GM12892 (cell line): ENCODE data around the gene IGFBP5.

Experiments used
- POLR2A ChIP-seq: IDR thresholded peaks from 2 replicates; pipeline ENCODE4 v1.6.1; 2011; ENCODE audit warnings: low read depth, low read length, control low read depth
- POLR2AphosphoS5 ChIP-seq: IDR thresholded peaks from 2 replicates; pipeline ENCODE4 v1.6.1; 2011; ENCODE audit warnings: low read depth, low read length, control low read depth
- TAF1 ChIP-seq: IDR thresholded peaks from 2 replicates; pipeline ENCODE4 v1.6.1; 2011; ENCODE audit warnings: low read depth, mild to moderate bottlenecking, control low read depth, low read length, borderline replicate concordance

GRCh38 chr2:216632346-216632951 lies 62.9 kb downstream of the IGFBP5 start:
- TF ChIP-seq POLR2AphosphoS5 (no peak), TAF1 (no peak), POLR2A (no peak)
